Right lobe of liver (tissue), 6 donors: ENCODE data around the gene AP1G2. TPM values are rescaled to one million over a fixed set of nuclear protein-coding genes. Genes with fewer than 3 reads are reported as not detected.
A peak's percentile ranks its signal among the peaks of the same experiment; 100 is the strongest.

Experiments
- ATAC-seq, 4 donors: fragments of 200-7000 bp; cut with Tn5 transposase; one replicate each; pipeline ENCODE4 v1.9.1; 2020; ENCODE audit warnings: mild to moderate bottlenecking in 4 of 4, moderate library complexity in 4 of 4
- DNase-seq, 3 donors: peaks; one replicate each; pipeline ENCODE4 v3.0.0-alpha.2; 2020
- H3K27ac ChIP-seq, 3 donors: fragments of 200-600 bp; one replicate each; pipeline ENCODE4 v1.8.0; 2022
- H3K27me3 ChIP-seq, 2 donors: fragments of 200-600 bp; one replicate each; pipeline ENCODE4 v1.8.0; 2022
- H3K36me3 ChIP-seq, 4 donors: fragments of 200-600 bp; sonication (generic) in 1 of 4; one replicate each; pipeline versions ENCODE4 v1.5.1 to v1.8.0; 2017 to 2022; ENCODE audit warnings: control low read depth in 1 of 4
- H3K4me1 ChIP-seq, 4 donors: fragments of 200-600 bp; sonication (generic) in 1 of 4; one replicate each; pipeline versions ENCODE4 v1.5.1 to v1.8.0; 2017 to 2022; ENCODE audit warnings: control low read depth in 1 of 4
- H3K4me3 ChIP-seq, 3 donors: fragments of 200-600 bp; one replicate each; pipeline ENCODE4 v1.8.0; 2022
- H3K9me3 ChIP-seq, 4 donors: fragments of 200-600 bp; sonication (generic) in 1 of 4; one replicate each; pipeline versions ENCODE4 v1.5.1 to v1.8.0; 2017 to 2022; ENCODE audit warnings: control low read depth in 1 of 4
- CTCF ChIP-seq, 4 donors: fragments of 200-600 bp in 3 of 4; fragments of 450-650 bp in 1 of 4; IDR thresholded peaks; one replicate each; pipeline versions ENCODE4 v1.5.1 to v1.8.0; 2016 to 2022; ENCODE audit warnings: antibody characterized with exemption in 4 of 4, mild to moderate bottlenecking in 2 of 4
- POLR2A ChIP-seq: fragments of 450-650 bp; IDR thresholded peaks from one replicate; pipeline ENCODE4 v1.6.1; 2017; ENCODE audit warnings: antibody characterized with exemption, mild to moderate bottlenecking
- WGBS: methylation state at CpG from one replicate; pipeline ENCODE4 v1.1.6; 2018; ENCODE audit warnings: low coverage, low lambda C conversion rate; ENCODE audit not compliant: insufficient coverage; ENCODE audit errors: missing lambda C conversion rate; 5-methylcytosine and 5-hydroxymethylcytosine counted together
- intact Hi-C, 2 donors: fragments of 100-400 bp; cut with DNase I; formaldehyde crosslinking; loops; one replicate each; pipeline versions ENCODE4 v1.11.2 to v1.14.1; 2022
- total RNA-seq, 6 experiments: library from RNA; depleted of rRNA in 2 of 6; stranded (reverse); fragments of >200 nt in 2 of 6; fragmentation: NEBNext Ultra II Directional in 3 of 6; extraction: Animal tissue kit (Norgen Biotek cat#: 25700) in 3 of 6; gene quantifications; one replicate each; pipeline versions ENCODE4 v1.1.0 to v1.2.4, GENCODE V29; 2016 to 2023
- donor health status: DM: no; HTN: yes; CAD: no.
- donor health status: DM: no; HTN: no; CAD: no.
- donor health status: DM: no; HTN: no; CAD: no.
- donor health status: DM: no; HTN: yes; CAD: no.
- donor health status: DM: no; HTN: yes; CAD: no.

AP1G2 gene
- total RNA-seq, 6 experiments from 2014 or later = 13.6 to 25.9 (median 23.0) TPM

- H3K9me3 ChIP-seq = no peaks in the 10 kb centered on the region
- peaks cover 0 to 24% (median 4%) of the 10 kb centered on the region in 4 donors for H3K4me1 ChIP-seq
- ATAC-seq (peak; percentile 74 to 85 (median 80)), DNase-seq (peak; percentile 74 to 92 (median 88))
- intact Hi-C loops = loop anchor here (2.0 to 5.0 kb wide), 2 partner anchors 86 to 87 kb away; no protein-coding TSS in a partner anchor
- TF ChIP-seq CTCF (IDR thresholded peaks at IDR 0.05) = no peak
- TF ChIP-seq POLR2A = no peak
- 71% methylated on average over 7 of the region's 14 CpGs for WGBS
- peaks cover 0 to 18% (median 0%) of the 10 kb centered on the region in 4 donors for H3K36me3 ChIP-seq
- H3K27ac ChIP-seq = peak overlapping the region in 1 of 3 donors; percentile 61
- no peak overlapping the region for H3K4me3 ChIP-seq
- H3K27me3 ChIP-seq = no peaks in the 10 kb centered on the region
These were observed 4.0 kb downstream of the AP1G2 start for GRCh38 chr14:23563473-23564180.

- peaks cover 0 to 21% (median 4%) of the 10 kb centered on the region in 4 donors for H3K4me1 ChIP-seq
- no CpG with 5 or more reads among the region's 2 CpGs for WGBS
- DNase-seq (no peak), ATAC-seq (peak; percentile 31 to 47 (median 40))
- intact Hi-C loops = loop anchor here (2.0 to 5.0 kb wide), 2 partner anchors 86 kb away; no protein-coding TSS in a partner anchor
- peaks cover 0 to 18% (median 0%) of the 10 kb centered on the region in 4 donors for H3K36me3 ChIP-seq
- no peaks in the 10 kb centered on the region for H3K27me3 ChIP-seq
- H3K27ac ChIP-seq = peak overlapping the region in 1 of 3 donors; percentile 61
- H3K9me3 ChIP-seq = no peaks in the 10 kb centered on the region
- TF ChIP-seq POLR2A (no peak), CTCF (IDR thresholded peaks at IDR 0.05) (peak; percentile 80 to 87 (median 84))
- H3K4me3 ChIP-seq = no peak overlapping the region
These were observed 4.6 kb downstream of the AP1G2 start for GRCh38 chr14:23562822-23563472.

- peaks cover 0 to 18% (median 0%) of the 10 kb centered on the region in 4 donors for H3K36me3 ChIP-seq
These were observed 5.4 kb downstream of the AP1G2 start for GRCh38 chr14:23561873-23562821.

More at GRCh38 chr14:23561873-23562821, 5.4 kb downstream of the AP1G2 start:
- DNase-seq (no peak), ATAC-seq (no peak)
- 72% methylated on average over 8 of the region's 15 CpGs for WGBS
- Histone ChIP-seq H3K4me1 (peaks cover 0 to 22% (median 5%) of the 10 kb centered on the region in 4 donors), H3K27me3 (no peaks in the 10 kb centered on the region), H3K27ac (no peak overlapping the region), H3K9me3 (no peaks in the 10 kb centered on the region), H3K4me3 (no peak overlapping the region)
- intact Hi-C loops = loop anchor here (2.0 to 5.0 kb wide), 2 partner anchors 85 kb away; no protein-coding TSS in a partner anchor
- TF ChIP-seq POLR2A (no peak), CTCF (IDR thresholded peaks at IDR 0.05) (no peak)
